SK-N-SH (cell line): ENCODE data around the gene PPAN. TPM values are rescaled to one million over a fixed set of nuclear protein-coding genes. Genes with fewer than 3 reads are reported as not detected.

Experiments
- CTCF ChIA-PET: fragments of 300-600, 350-600 bp; formaldehyde crosslinking; extraction: SDS; loops from one replicate; lab custom pipeline; 2021; lab: Yijun Ruan, JAX
- POLR2A ChIA-PET: fragments of 350-600 bp; sonication (Branson Sonifier 250); formaldehyde crosslinking; extraction: SDS; loops from one replicate; lab custom pipeline; 2020; ENCODE audit warnings: antibody characterized with exemption, inconsistent platforms; lab: Yijun Ruan, JAX
- DNase-seq: peaks from one replicate; pipeline ENCODE4 v3.0.0; 2012
- H2AFZ ChIP-seq: fragments of 200-600 bp; sonication (generic); 2 replicates; pipeline ENCODE4 v1.8.1; 2016; ENCODE audit warnings: antibody characterized with exemption, mild to moderate bottlenecking, low read depth
- H3F3A ChIP-seq: fragments of 200-600 bp; sonication (generic); replicated peaks from 2 replicates; pipeline ENCODE3; 2016; ENCODE audit warnings: antibody characterized with exemption, mild to moderate bottlenecking; ENCODE audit not compliant: insufficient read depth
- H3K27ac ChIP-seq, 2 experiments: fragments of 200-500 bp in 1 of 2; fragments of 200-600 bp in 1 of 2; sonication (Bioruptor generic) in 1 of 2; sonication (generic), shearing (Covaris generic) in 1 of 2; 2 replicates each; pipeline versions ENCODE4 v1.5.1 to v1.6.1; 2014 to 2016; ENCODE audit warnings: low read depth in 2 of 2, inconsistent platforms in 1 of 2, low read length in 1 of 2, mild to moderate bottlenecking in 1 of 2, mixed read lengths in 1 of 2
- H3K27me3 ChIP-seq: fragments of 200-600 bp; sonication (generic), shearing (Covaris generic); 2 replicates; pipeline ENCODE4 v1.6.1; 2016; ENCODE audit warnings: mixed run types; ENCODE audit not compliant: insufficient read depth
- H3K36me3 ChIP-seq, 2 experiments: fragments of 200-500 bp in 1 of 2; fragments of 200-600 bp in 1 of 2; sonication (Bioruptor generic) in 1 of 2; sonication (generic) in 1 of 2; replicated peaks in 1 of 2; 2 replicates each; pipeline versions ENCODE3 to v1.5.1; 2014 to 2016; ENCODE audit warnings: low read length in 1 of 2, mild to moderate bottlenecking in 1 of 2; ENCODE audit not compliant: insufficient read depth in 2 of 2, control insufficient read depth in 1 of 2
- H3K4me1 ChIP-seq, 2 experiments: fragments of 200-500 bp in 1 of 2; fragments of 200-600 bp in 1 of 2; sonication (Bioruptor generic) in 1 of 2; sonication (generic), shearing (Covaris generic) in 1 of 2; 2 replicates each; pipeline versions ENCODE4 v1.5.1 to v1.6.1; 2014 to 2016; ENCODE audit warnings: low read depth in 1 of 2, low read length in 1 of 2, mixed run types in 1 of 2; ENCODE audit not compliant: insufficient read depth in 2 of 2, control insufficient read depth in 1 of 2
- H3K4me2 ChIP-seq: fragments of 200-600 bp; sonication (generic), shearing (Covaris generic); 2 replicates; pipeline ENCODE4 v1.6.1; 2017; ENCODE audit warnings: mixed run types
- H3K4me3 ChIP-seq, 2 experiments: fragments of 200-500 bp in 1 of 2; fragments of 200-600 bp in 1 of 2; sonication (Bioruptor generic) in 1 of 2; sonication (generic), shearing (Covaris generic) in 1 of 2; 2 replicates each; pipeline versions ENCODE4 v1.5.1 to v1.8.1; 2014 to 2016; ENCODE audit warnings: low read depth in 2 of 2, inconsistent platforms in 1 of 2, low read length in 1 of 2, mild to moderate bottlenecking in 1 of 2, mixed read lengths in 1 of 2, moderate library complexity in 1 of 2
- H3K79me2 ChIP-seq: fragments of 200-600 bp; sonication (generic); 2 replicates; pipeline ENCODE4 v1.8.1; 2017; ENCODE audit warnings: mild to moderate bottlenecking; ENCODE audit not compliant: insufficient read depth
- H3K9ac ChIP-seq: fragments of 200-600 bp; sonication (generic); 2 replicates; pipeline ENCODE4 v1.6.1; 2017; ENCODE audit warnings: mixed run types
- H3K9me2 ChIP-seq: fragments of 200-600 bp; sonication (generic); 2 replicates; pipeline ENCODE4 v1.6.1; 2017; ENCODE audit warnings: mixed run types
- H3K9me3 ChIP-seq: fragments of 200-600 bp; sonication (generic); 2 replicates; pipeline ENCODE4 v1.6.1; 2017; ENCODE audit warnings: mixed run types, mild to moderate bottlenecking, moderate library complexity
- H4K20me1 ChIP-seq: fragments of 200-600 bp; sonication (generic); 2 replicates; pipeline ENCODE4 v1.6.1; 2017; ENCODE audit warnings: mild to moderate bottlenecking, mixed run types; ENCODE audit not compliant: insufficient read depth
- CHD2 ChIP-seq: fragments of 150-350 bp; IDR thresholded peaks from 2 replicates; pipeline ENCODE4 v1.6.1; 2018; ENCODE audit warnings: low read length; ENCODE audit not compliant: partially characterized antibody
- EP300 ChIP-seq, 2 experiments: IDR thresholded peaks; 2 replicates each; pipeline versions ENCODE4 v1.4.0 to v1.6.1; 2012; ENCODE audit warnings: borderline replicate concordance in 1 of 2, low read depth in 1 of 2, low read length in 1 of 2
- EZH2phosphoT487 ChIP-seq: fragments of 200-600 bp; sonication (generic); IDR thresholded peaks from 2 replicates; pipeline ENCODE4 v1.6.1; 2017; ENCODE audit warnings: low read depth, mixed run types, mild to moderate bottlenecking, antibody characterized with exemption, moderate library complexity, borderline replicate concordance
- GABPA ChIP-seq: IDR thresholded peaks from 2 replicates; pipeline ENCODE4 v1.4.0; 2012; ENCODE audit warnings: low read depth, mild to moderate bottlenecking
- GATA2 ChIP-seq: sonication (generic); formaldehyde crosslinking; IDR thresholded peaks from 2 replicates; pipeline ENCODE4 v1.5.0; 2020; ENCODE audit warnings: mild to moderate bottlenecking, missing genetic modification reagents
- MXI1 ChIP-seq: IDR thresholded peaks from 2 replicates; pipeline ENCODE4 v1.6.1; 2012; ENCODE audit warnings: mild to moderate bottlenecking, low read depth, low read length, improper control_type of control experiment
- YY1 ChIP-seq: IDR thresholded peaks from 2 replicates; pipeline ENCODE4 v1.4.0; 2012; ENCODE audit warnings: low read depth, mild to moderate bottlenecking
- WGBS: methylation state at CpG from one replicate; pipeline ENCODE4 v1.1.6; 2017; ENCODE audit warnings: low lambda C conversion rate; 5-methylcytosine and 5-hydroxymethylcytosine counted together
- polyA plus RNA-seq, 3 experiments: library from polyadenylated mRNA; depleted of rRNA; stranded (reverse); fragments of >200 nt; gene quantifications; 2 replicates each; pipeline ENCODE4 v1.2.3, GENCODE V29; 2012
- TF ChIP-seq, protein P1 (sequence below): IDR thresholded peaks from 2 replicates; pipeline ENCODE4; 2012
- TF ChIP-seq, protein P2 (sequence below): IDR thresholded peaks from 2 replicates; pipeline ENCODE4 v1.6.1; 2012; ENCODE audit warnings: mild to moderate bottlenecking, low read depth, low read length, moderate library complexity
- TF ChIP-seq, protein P3 (sequence below): fragments of 200-600 bp; sonication (generic); IDR thresholded peaks from 2 replicates; pipeline ENCODE4 v1.6.1; 2017; ENCODE audit warnings: antibody characterized with exemption, mild to moderate bottlenecking, moderate library complexity

The PPAN gene
- polyA plus RNA-seq, 1 of the 3 experiments (the other 2 are of a cell fraction), result 75.6 TPM

DNA sequence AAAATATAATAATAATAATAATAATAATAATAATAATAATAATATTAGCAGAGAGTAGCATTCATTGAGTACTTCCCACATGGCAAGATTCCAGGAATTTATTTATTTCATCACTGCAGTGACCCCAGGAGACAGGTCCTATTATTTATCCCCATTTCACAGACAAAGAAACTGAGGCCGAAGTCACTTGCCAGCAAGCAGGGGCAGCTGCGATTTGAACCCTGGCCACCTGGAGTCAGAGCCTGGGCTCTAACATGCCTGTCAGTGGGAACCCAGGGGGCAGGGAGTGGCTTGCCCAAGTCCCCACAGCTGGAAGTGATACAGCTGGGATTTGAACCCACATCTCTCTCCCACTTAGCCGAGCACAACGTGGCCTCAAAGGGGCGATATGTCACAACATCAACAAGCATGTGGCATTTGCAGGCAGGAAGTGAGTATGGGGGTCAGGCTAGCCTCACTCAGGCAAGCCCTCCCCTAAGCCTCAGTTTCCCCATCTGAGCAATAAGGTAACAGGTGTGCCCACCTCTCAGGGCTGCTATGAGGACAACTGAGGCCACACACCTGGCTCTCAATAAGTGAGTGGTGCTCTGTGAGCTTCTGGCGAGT is 17.1 kb upstream of the PPAN start:
- no peak overlapping the region for H3K4me3 ChIP-seq
- H2AFZ ChIP-seq, result no peak overlapping the region
- H3K36me3 ChIP-seq, result peaks cover 0 to 5% of the 10 kb centered on the region in 2 experiments
- H3F3A ChIP-seq, result peaks cover 5% of the 10 kb centered on the region
- no peaks in the 10 kb centered on the region for H3K9me3 ChIP-seq
- no peaks in the 10 kb centered on the region for H3K27me3 ChIP-seq
- no peak for DNase-seq
- peaks cover 0 to 7% of the 10 kb centered on the region in 2 experiments; a peak in 1 of 4 replicates for H3K4me1 ChIP-seq
- H3K27ac ChIP-seq, result no peak overlapping the region
- whole genome bisulfite sequencing, result 94% methylated on average over 5 of the region's 6 CpGs
- H4K20me1 ChIP-seq, result no peaks in the 10 kb centered on the region
- H3K79me2 ChIP-seq, result no peaks in the 10 kb centered on the region; the same call in 1 of the 2 replicates
- TF ChIP-seq MXI1 (no peak), EZH2phosphoT487 (no peak), CHD2 (no peak), YY1 (no peak), EP300 (IDR thresholded peaks at IDR 0.05; ENCODE audit: borderline replicate concordance in 1 of 2, low read depth in 1 of 2, low read length in 1 of 2) (no peak), GABPA (no peak), GATA2 (CRISPR knock-in tag) (no peak)
- TF ChIP-seq, protein P1, sequence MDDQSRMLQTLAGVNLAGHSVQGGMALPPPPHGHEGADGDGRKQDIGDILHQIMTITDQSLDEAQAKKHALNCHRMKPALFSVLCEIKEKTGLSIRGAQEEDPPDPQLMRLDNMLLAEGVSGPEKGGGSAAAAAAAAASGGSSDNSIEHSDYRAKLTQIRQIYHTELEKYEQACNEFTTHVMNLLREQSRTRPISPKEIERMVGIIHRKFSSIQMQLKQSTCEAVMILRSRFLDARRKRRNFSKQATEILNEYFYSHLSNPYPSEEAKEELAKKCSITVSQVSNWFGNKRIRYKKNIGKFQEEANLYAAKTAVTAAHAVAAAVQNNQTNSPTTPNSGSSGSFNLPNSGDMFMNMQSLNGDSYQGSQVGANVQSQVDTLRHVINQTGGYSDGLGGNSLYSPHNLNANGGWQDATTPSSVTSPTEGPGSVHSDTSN, result no peak
- TF ChIP-seq, protein P2, sequence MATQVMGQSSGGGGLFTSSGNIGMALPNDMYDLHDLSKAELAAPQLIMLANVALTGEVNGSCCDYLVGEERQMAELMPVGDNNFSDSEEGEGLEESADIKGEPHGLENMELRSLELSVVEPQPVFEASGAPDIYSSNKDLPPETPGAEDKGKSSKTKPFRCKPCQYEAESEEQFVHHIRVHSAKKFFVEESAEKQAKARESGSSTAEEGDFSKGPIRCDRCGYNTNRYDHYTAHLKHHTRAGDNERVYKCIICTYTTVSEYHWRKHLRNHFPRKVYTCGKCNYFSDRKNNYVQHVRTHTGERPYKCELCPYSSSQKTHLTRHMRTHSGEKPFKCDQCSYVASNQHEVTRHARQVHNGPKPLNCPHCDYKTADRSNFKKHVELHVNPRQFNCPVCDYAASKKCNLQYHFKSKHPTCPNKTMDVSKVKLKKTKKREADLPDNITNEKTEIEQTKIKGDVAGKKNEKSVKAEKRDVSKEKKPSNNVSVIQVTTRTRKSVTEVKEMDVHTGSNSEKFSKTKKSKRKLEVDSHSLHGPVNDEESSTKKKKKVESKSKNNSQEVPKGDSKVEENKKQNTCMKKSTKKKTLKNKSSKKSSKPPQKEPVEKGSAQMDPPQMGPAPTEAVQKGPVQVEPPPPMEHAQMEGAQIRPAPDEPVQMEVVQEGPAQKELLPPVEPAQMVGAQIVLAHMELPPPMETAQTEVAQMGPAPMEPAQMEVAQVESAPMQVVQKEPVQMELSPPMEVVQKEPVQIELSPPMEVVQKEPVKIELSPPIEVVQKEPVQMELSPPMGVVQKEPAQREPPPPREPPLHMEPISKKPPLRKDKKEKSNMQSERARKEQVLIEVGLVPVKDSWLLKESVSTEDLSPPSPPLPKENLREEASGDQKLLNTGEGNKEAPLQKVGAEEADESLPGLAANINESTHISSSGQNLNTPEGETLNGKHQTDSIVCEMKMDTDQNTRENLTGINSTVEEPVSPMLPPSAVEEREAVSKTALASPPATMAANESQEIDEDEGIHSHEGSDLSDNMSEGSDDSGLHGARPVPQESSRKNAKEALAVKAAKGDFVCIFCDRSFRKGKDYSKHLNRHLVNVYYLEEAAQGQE, result no peak
- TF ChIP-seq, protein P3, sequence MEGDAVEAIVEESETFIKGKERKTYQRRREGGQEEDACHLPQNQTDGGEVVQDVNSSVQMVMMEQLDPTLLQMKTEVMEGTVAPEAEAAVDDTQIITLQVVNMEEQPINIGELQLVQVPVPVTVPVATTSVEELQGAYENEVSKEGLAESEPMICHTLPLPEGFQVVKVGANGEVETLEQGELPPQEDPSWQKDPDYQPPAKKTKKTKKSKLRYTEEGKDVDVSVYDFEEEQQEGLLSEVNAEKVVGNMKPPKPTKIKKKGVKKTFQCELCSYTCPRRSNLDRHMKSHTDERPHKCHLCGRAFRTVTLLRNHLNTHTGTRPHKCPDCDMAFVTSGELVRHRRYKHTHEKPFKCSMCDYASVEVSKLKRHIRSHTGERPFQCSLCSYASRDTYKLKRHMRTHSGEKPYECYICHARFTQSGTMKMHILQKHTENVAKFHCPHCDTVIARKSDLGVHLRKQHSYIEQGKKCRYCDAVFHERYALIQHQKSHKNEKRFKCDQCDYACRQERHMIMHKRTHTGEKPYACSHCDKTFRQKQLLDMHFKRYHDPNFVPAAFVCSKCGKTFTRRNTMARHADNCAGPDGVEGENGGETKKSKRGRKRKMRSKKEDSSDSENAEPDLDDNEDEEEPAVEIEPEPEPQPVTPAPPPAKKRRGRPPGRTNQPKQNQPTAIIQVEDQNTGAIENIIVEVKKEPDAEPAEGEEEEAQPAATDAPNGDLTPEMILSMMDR, result no peak
- no peak overlapping the region for H3K4me2 ChIP-seq
- H3K9me2 ChIP-seq, result no peaks in the 10 kb centered on the region
- POLR2A ChIA-PET, result no interaction called here
- CTCF ChIA-PET, result no interaction called here
- H3K9ac ChIP-seq, result no peak overlapping the region
